ENCODE results near the gene IGSF9.

Gene IGSF9

DNA sequence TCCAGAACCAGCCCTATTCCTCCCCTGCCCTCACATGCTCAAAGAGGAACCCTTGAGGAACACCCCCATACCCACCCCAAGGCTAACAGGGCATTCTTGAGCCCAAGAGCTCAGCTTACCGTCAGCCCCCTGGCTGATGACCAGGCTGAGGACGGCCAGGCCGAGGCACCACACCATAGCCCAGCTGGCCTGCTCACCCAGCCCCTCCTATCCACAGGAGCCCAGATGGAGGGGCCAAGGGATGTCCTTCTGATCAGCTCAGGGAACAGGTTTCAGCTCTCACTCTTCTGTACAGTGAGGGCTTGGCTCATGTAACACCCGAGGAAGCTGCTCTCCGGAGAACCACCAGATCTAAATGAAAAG, 2.2 kb downstream of the IGSF9 start:
- no peak for TF ChIP-seq POLR2A (IDR thresholded peaks at IDR 0.05; ENCODE audit: low read depth, low read length)
- TF ChIP-seq TAF1 (IDR thresholded peaks at IDR 0.05; ENCODE audit: borderline replicate concordance, low read depth, low read length): no peak
- TF ChIP-seq POLR2AphosphoS5 (IDR thresholded peaks at IDR 0.05; ENCODE audit: low read depth, low read length): no peak
- FAIRE-seq: no peak
- no peak for DNase-seq (ENCODE audit: insufficient read length)

- TF ChIP-seq TAF1 (IDR thresholded peaks at IDR 0.05; ENCODE audit: borderline replicate concordance, low read depth, low read length) (no peak), POLR2A (IDR thresholded peaks at IDR 0.05; ENCODE audit: low read depth, low read length) (no peak), POLR2AphosphoS5 (IDR thresholded peaks at IDR 0.05; ENCODE audit: low read depth, low read length) (no peak)
- FAIRE-seq: no peak
- no peak for DNase-seq (ENCODE audit: insufficient read length)
Observed at GRCh38 chr1:159942632-159943277, 2.7 kb downstream of the IGSF9 start.

GRCh38 chr1:159941591-159942560, 3.5 kb downstream of the IGSF9 start:
- no peak for DNase-seq (ENCODE audit: insufficient read length)
- no peak for TF ChIP-seq POLR2AphosphoS5 (IDR thresholded peaks at IDR 0.05; ENCODE audit: low read depth, low read length)
- TF ChIP-seq TAF1 (IDR thresholded peaks at IDR 0.05; ENCODE audit: borderline replicate concordance, low read depth, low read length): no peak
- no peak for TF ChIP-seq POLR2A (IDR thresholded peaks at IDR 0.05; ENCODE audit: low read depth, low read length)
- FAIRE-seq: no peak

- FAIRE-seq (no peak), DNase-seq (ENCODE audit: insufficient read length) (no peak)
- TF ChIP-seq POLR2AphosphoS5 (IDR thresholded peaks at IDR 0.05; ENCODE audit: low read depth, low read length): no peak
- no peak for TF ChIP-seq POLR2A (IDR thresholded peaks at IDR 0.05; ENCODE audit: low read depth, low read length)
- TF ChIP-seq TAF1 (IDR thresholded peaks at IDR 0.05; ENCODE audit: borderline replicate concordance, low read depth, low read length): no peak
Observed at GRCh38 chr1:159941141-159941540, 4.3 kb downstream of the IGSF9 start.

GRCh38 chr1:159940006-159940620, 5.3 kb downstream of the IGSF9 start:
- no peak for FAIRE-seq
- TF ChIP-seq TAF1 (IDR thresholded peaks at IDR 0.05; ENCODE audit: borderline replicate concordance, low read depth, low read length) (no peak), POLR2A (IDR thresholded peaks at IDR 0.05; ENCODE audit: low read depth, low read length) (no peak), POLR2AphosphoS5 (IDR thresholded peaks at IDR 0.05; ENCODE audit: low read depth, low read length) (no peak)
- DNase-seq (ENCODE audit: insufficient read length): no peak

DNA sequence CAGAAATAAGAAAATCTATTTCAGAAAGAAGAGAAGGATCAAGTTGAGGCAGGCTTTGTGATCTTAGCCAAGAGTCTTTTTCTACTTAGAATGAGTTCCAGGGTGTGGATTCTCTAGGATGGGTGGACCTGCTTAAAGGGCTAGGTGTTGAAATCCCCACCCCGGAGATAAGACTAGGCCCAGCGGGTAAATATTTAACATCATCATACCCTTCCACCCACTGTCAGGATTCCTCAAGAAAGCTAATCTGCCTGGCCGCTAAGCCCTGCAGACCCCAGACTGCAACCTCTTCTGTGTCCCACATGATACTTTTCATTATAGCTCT, 5.8 kb downstream of the IGSF9 start:
- TF ChIP-seq POLR2AphosphoS5 (IDR thresholded peaks at IDR 0.05; ENCODE audit: low read depth, low read length) (no peak), TAF1 (IDR thresholded peaks at IDR 0.05; ENCODE audit: borderline replicate concordance, low read depth, low read length) (no peak), POLR2A (IDR thresholded peaks at IDR 0.05; ENCODE audit: low read depth, low read length) (no peak)
- no peak for DNase-seq (ENCODE audit: insufficient read length)
- FAIRE-seq: no peak

GRCh38 chr1:159938905-159939677, 6.3 kb downstream of the IGSF9 start:
- TF ChIP-seq TAF1 (IDR thresholded peaks at IDR 0.05; ENCODE audit: borderline replicate concordance, low read depth, low read length): no peak
- TF ChIP-seq POLR2AphosphoS5 (IDR thresholded peaks at IDR 0.05; ENCODE audit: low read depth, low read length): no peak
- TF ChIP-seq POLR2A (IDR thresholded peaks at IDR 0.05; ENCODE audit: low read depth, low read length): no peak
- FAIRE-seq (no peak), DNase-seq (ENCODE audit: insufficient read length) (no peak)

GRCh38 chr1:159938211-159938852, 7.1 kb downstream of the IGSF9 start:
- FAIRE-seq: peak; percentile 75
- TF ChIP-seq POLR2A (IDR thresholded peaks at IDR 0.05; ENCODE audit: low read depth, low read length): no peak
- TF ChIP-seq TAF1 (IDR thresholded peaks at IDR 0.05; ENCODE audit: borderline replicate concordance, low read depth, low read length): no peak
- no peak for TF ChIP-seq POLR2AphosphoS5 (IDR thresholded peaks at IDR 0.05; ENCODE audit: low read depth, low read length)
- no peak for DNase-seq (ENCODE audit: insufficient read length)

DNA sequence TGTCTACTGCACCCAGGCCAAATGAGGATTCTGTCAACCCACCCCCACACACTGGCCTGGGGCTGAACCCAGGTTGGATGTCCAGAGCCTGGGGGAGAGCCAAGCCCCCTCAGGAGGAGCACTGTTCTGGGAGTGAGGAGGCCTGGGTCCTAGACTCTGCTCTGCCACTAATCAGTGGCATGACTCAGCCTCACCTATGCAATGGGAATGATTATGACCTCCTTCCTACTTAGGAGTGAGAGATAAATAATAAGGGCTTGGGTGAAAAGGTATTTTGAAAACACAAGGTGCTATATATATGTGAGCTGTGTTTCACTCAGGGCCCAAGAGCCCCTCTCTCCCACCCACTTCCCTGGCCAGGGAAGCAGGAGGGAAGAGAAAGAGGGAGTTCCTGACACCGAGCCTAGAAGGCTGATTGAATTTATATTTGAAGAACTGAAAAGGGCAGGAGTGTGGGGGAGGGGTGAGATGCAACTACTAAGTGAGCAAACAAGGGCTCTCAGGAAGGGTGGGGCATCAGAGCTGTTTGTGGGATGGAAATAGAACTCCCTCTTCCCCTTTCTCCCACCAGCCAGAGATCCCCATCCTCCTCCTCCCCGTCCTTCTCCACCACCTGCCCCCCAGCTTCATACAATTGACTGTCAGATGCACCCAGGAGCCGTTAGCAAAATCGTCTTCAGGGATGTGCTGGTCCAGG, 8.2 kb downstream of the IGSF9 start:
- no peak for TF ChIP-seq POLR2AphosphoS5 (IDR thresholded peaks at IDR 0.05; ENCODE audit: low read depth, low read length)
- no peak for TF ChIP-seq TAF1 (IDR thresholded peaks at IDR 0.05; ENCODE audit: borderline replicate concordance, low read depth, low read length)
- no peak for TF ChIP-seq POLR2A (IDR thresholded peaks at IDR 0.05; ENCODE audit: low read depth, low read length)
- DNase-seq (ENCODE audit: insufficient read length): no peak
- no peak for FAIRE-seq

GRCh38 chr1:159936273-159936904, 9.0 kb downstream of the IGSF9 start:
- DNase-seq (ENCODE audit: insufficient read length): peak; percentile 82
- TF ChIP-seq POLR2AphosphoS5 (IDR thresholded peaks at IDR 0.05; ENCODE audit: low read depth, low read length) (no peak), TAF1 (IDR thresholded peaks at IDR 0.05; ENCODE audit: borderline replicate concordance, low read depth, low read length) (no peak), POLR2A (IDR thresholded peaks at IDR 0.05; ENCODE audit: low read depth, low read length) (no peak)

More at GRCh38 chr1:159936273-159936904, 9.0 kb downstream of the IGSF9 start:
- peak; percentile 93 for FAIRE-seq

All from GM12892 (cell line).